HG03354 (cell line): ENCODE results near the gene LRP1B.
"Not testable (repeated sequence)": the region's sequence is repeated elsewhere in the genome, so short reads cannot be mapped to it uniquely, and the experiment has no call there.

Source experiments
- ATAC-seq: cut with Tn5 transposase; IDR thresholded peaks from one replicate; pipeline ENCODE4 v1.9.1; 2021; ENCODE audit warnings: mild to moderate bottlenecking; ENCODE audit not compliant: unreplicated experiment, poor library complexity, severe bottlenecking

Gene LRP1B

DNA sequence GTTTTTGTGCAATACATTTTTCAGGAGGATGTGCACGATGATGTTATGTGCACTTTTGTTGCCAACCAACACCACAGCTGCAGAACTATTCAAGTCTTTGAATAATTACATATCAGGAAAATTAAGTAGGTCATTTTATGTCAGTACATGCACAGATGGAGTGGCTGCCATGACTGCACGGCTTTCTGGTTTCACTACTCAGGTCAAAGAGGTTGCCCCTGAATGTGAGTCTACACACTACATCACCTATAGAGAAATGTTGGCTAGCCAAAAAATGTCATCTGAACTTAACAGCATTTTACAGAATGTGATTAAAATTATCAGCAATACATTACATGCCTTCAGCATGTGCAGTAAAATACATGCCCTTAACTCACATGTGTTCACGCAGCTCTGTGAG, 1713.3 kb downstream of the LRP1B start:
- no peak for ATAC-seq

- no peak for ATAC-seq
These were observed 1714.2 kb downstream of the LRP1B start for GRCh38 chr2:140416577-140416976.

GRCh38 chr2:140415035-140415434, 1715.8 kb downstream of the LRP1B start:
- not testable (repeated sequence) for ATAC-seq

DNA sequence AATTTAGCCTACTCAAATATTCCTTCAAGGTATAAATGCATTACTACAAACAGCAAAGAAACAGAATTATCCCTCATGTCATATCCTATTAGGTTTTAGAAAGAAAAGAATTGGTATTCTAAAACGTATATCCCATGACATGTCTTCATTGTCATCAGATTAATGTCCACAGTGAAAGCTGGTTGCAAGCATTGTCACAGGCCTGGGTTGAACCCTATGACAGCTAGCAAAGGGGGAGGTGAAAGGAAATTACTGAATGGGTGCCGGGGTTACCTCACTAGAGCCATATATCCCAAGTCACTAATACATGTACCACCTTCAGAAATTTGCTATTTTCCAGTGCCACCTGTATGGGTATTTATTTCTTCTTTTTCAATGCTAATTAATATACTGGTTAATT, 1720.1 kb downstream of the LRP1B start:
- no peak for ATAC-seq

GRCh38 chr2:140401056-140401455, 1729.8 kb downstream of the LRP1B start:
- no peak for ATAC-seq

GRCh38 chr2:140392824-140393223, 1738.0 kb downstream of the LRP1B start:
- ATAC-seq, result no peak

DNA sequence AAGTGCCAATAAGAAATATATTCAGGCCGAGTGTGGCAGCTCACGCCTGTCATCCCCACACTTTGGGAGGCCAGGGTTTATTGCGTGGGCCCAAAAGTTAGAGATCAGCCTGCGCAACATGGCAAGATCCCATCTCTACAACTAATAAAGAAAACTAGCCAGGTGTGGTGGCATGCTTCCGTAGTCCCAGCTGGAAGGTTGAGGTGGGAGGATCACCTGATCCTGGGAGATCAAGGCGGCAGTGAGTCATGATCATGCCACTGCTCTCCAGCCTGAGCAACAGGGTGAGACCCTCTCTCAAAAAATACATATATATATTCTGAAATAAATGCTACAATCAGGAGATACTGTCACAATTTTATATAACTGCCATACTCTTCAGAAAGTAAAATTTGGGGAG, 1745.9 kb downstream of the LRP1B start:
- no peak for ATAC-seq

DNA sequence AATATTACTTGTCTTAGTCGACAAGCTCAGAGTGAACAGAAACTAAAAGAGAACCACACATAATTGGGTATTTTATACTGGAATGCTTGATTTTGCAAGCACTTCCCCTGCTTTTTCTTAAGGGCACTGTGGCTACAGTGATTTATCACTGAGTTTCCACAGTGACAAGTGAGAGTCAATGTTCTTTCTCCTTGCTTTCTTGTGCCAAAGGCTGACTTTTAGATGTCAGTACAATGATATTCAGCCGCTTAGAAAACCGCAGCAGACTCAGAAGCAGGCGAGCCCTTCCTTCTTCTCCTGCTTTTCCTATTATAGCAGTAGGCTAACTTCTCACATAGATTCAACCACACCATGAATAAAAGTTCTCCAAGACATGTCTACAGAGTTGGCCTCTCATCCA, 1747.0 kb downstream of the LRP1B start:
- ATAC-seq, result no peak

- ATAC-seq, result no peak
These were observed 1754.1 kb downstream of the LRP1B start for GRCh38 chr2:140376686-140377085.

- ATAC-seq, result no peak
These were observed 1767.7 kb downstream of the LRP1B start for GRCh38 chr2:140363131-140363530.

DNA sequence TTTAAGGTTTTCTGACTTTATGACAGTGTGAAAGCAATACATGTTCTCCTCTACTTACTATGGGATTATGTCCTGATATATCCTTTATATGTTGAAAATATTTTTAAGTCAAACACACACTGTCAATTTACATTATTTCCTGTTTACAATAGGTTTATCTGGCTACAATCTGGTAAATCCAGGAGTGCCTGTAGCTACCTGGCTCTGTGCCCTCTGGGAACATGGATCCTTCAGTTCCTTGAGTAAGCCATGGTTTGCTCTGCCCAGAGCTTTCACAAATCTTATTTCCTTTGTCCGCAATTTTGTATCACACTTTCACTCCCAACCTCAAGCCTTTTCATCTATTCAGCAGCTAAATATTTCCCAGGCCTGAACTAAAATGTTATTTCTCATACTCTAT, 1768.5 kb downstream of the LRP1B start:
- no peak for ATAC-seq

DNA sequence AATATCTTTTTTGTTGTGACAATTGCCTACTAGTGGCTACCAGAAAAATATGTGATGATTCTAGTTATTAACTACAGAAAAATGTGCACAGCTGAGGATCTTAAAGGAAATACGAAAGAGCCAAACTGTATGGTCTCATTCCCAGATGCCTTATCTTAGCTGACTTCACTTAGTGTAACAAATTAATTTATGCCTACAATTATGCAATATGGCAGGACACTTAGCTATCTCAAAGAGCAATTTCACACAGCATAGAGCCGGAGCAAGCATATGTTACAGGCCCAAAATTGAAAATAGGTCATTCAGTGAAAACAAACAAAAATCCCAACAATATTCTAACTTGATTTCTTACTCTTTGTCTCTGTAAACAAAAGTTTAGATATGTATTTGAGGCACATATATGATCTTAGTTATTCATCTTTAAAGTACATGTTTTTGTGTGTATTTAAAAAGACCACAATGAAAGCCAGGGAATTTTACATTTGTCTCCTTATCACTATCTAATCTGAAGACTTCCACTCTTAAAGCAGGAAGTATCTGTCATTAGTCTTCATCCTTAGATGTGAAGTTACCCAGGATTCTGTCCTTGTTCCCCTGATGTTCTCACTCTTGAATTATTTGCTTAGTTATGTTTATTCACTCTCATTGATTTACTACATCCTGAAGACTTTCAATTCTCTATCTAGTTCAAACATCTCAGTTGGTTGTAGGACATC, 1771.6 kb downstream of the LRP1B start:
- ATAC-seq, result no peak

DNA sequence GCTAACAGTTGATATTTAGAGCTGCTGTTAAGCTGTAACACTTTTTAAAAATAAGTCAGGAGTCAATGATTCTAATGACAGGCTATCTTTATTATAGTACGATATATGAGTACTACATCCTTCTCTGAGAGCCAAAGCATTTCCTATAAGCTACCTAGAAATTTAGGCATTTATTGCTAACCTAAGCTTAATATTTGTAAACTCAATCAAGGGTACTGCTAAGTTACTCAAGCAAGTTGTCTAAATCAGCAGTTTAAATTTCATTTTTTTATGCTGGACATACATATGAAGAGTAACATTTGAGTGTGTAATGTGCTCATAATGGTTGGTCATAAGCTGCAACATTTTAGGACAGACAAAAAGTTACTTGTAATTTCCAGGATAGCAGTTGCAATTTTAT, 1774.1 kb downstream of the LRP1B start:
- no peak for ATAC-seq

- no peak for ATAC-seq
These were observed 1775.2 kb downstream of the LRP1B start for GRCh38 chr2:140355511-140356090.

- no peak for ATAC-seq
These were observed 1776.3 kb downstream of the LRP1B start for GRCh38 chr2:140354544-140354943.

- no peak for ATAC-seq
These were observed 1777.3 kb downstream of the LRP1B start for GRCh38 chr2:140353541-140353940.

- no peak for ATAC-seq
These were observed 1779.1 kb downstream of the LRP1B start for GRCh38 chr2:140351692-140352091.

DNA sequence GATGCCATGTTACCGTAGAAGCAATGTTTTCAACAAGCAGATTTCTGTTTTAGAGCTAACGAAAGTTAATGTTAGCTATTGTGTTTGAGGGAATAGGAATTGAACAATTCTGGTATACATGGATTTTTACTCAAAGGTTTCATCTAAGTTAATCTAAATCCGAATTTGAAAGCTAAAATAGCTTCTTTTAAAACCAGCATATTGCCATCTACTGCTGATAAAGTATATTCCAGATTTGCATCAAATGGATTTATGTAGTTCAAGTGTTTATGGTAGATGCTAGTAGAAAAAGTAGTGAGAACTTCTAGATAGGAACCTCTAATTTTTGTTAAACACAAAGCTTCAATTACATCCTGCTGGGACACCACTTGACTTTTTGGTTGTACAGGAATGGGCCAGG, 1781.1 kb downstream of the LRP1B start:
- no peak for ATAC-seq

DNA sequence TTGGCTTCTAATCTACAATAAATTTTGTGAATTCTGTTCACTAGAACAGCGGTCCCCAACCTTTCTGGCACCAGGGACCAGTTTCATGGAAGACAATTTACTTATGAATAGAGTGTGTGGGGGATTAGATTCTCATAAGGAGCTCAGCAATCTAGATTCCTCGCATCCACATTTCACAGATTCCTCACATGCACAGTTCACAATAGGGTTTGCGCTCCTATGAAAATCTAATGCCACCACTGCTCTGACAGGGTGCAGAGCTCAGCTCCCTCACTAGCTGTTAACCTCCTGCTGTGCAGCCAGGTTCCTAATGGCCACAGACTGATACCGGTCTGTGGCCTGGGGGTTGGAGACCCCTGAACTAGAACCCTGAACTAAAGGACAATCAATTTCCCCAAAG, 1782.0 kb downstream of the LRP1B start:
- no peak for ATAC-seq

DNA sequence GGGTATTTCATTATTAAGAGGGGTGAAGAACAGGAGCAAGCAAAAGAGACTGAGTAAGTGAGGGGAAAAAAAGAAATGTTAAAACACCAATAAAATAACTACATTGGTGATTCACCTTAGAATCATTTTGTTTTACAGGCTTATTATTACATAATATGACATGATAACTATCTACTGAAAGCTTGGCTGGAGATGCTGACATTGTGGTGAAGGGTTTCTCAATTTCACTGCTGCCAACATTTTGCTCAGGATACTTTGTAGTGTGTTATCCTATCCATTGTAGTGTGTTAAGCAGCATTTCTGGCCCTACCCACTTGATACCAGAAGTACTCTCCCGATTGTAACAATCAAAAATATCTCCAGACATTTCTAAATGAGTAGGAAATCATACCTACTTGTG, 1786.0 kb downstream of the LRP1B start:
- ATAC-seq, result no peak

GRCh38 chr2:140344266-140344665, 1786.5 kb downstream of the LRP1B start:
- ATAC-seq, result not testable (repeated sequence)

GRCh38 chr2:140338795-140339194, 1792.0 kb downstream of the LRP1B start:
- ATAC-seq, result no peak
